Smooth muscle cell (in vitro differentiated cells): ENCODE data around the gene CITED2. TPM values are rescaled to one million over a fixed set of nuclear protein-coding genes. Genes with fewer than 3 reads are reported as not detected.
A peak's percentile ranks its signal among the peaks of the same experiment; 100 is the strongest.

Experiments
- DNase-seq: peaks from one replicate; lab custom pipeline; 2025; ENCODE audit not compliant: unreplicated experiment; lab: John Stamatoyannopoulos, UW
- H2AFZ ChIP-seq: fragments of 200-600 bp; sonication (generic); 2 replicates; pipeline ENCODE4 v1.6.0; 2016; ENCODE audit warnings: antibody characterized with exemption, low read depth, mild to moderate bottlenecking
- H3F3A ChIP-seq: fragments of 200-600 bp; sonication (generic); 2 replicates; pipeline ENCODE4 v1.6.0; 2017; ENCODE audit warnings: antibody characterized with exemption, low read depth
- H3K27ac ChIP-seq: fragments of 200-600 bp; sonication (generic); 2 replicates; pipeline ENCODE4 v1.5.1; 2016; ENCODE audit warnings: low read depth, mild to moderate bottlenecking
- H3K27me3 ChIP-seq: fragments of 200-600 bp; sonication (generic); 2 replicates; pipeline ENCODE4 v1.6.1; 2016; ENCODE audit warnings: low read depth, mild to moderate bottlenecking
- H3K36me3 ChIP-seq: fragments of 200-600 bp; sonication (generic); 2 replicates; pipeline ENCODE4 v1.5.1; 2016; ENCODE audit warnings: low read depth
- H3K4me1 ChIP-seq: fragments of 200-600 bp; sonication (generic); 2 replicates; pipeline ENCODE4 v1.5.1; 2016; ENCODE audit warnings: low read depth
- H3K4me2 ChIP-seq: fragments of 200-600 bp; sonication (generic); 2 replicates; pipeline ENCODE4 v1.6.0; 2016; ENCODE audit warnings: mild to moderate bottlenecking
- H3K4me3 ChIP-seq: fragments of 200-600 bp; sonication (generic); 2 replicates; pipeline ENCODE4 v1.5.1; 2016; ENCODE audit warnings: mild to moderate bottlenecking
- H3K79me2 ChIP-seq: fragments of 200-600 bp; sonication (generic); 2 replicates; pipeline ENCODE4 v1.6.0; 2016; ENCODE audit warnings: low read depth, mild to moderate bottlenecking
- H3K9ac ChIP-seq: fragments of 200-600 bp; sonication (generic); 2 replicates; pipeline ENCODE4 v1.6.0; 2016; ENCODE audit warnings: low read depth
- H3K9me3 ChIP-seq: fragments of 200-600 bp; sonication (generic); replicated peaks from 2 replicates; pipeline ENCODE4 v1.5.1; 2016; ENCODE audit warnings: low read depth
- H4K20me1 ChIP-seq: fragments of 200-600 bp; sonication (generic); 2 replicates; pipeline ENCODE4 v1.6.0; 2016; ENCODE audit warnings: low read depth
- CTCF ChIP-seq: fragments of 200-600 bp; sonication (generic); IDR thresholded peaks from 2 replicates; pipeline ENCODE4 v1.5.1; 2017; ENCODE audit warnings: borderline replicate concordance, mild to moderate bottlenecking, antibody characterized with exemption; ENCODE audit not compliant: insufficient read depth, poor library complexity, severe bottlenecking
- WGBS: methylation state at CpG from one replicate; pipeline ENCODE4 v1.1.7; 2016; ENCODE audit warnings: low lambda C conversion rate; 5-methylcytosine and 5-hydroxymethylcytosine counted together
- polyA plus RNA-seq: library from polyadenylated mRNA; unstranded; fragments of >200 nt; fragmentation: Nextera tagmentation; extraction: Ambion mirVana; gene quantifications from 2 replicates; pipeline ENCODE4 v1.2.1, GENCODE V29; 2016
- total RNA-seq: library from RNA; depleted of rRNA; stranded (reverse); fragments of >200 nt; gene quantifications from 2 replicates; pipeline ENCODE4 v1.2.3, GENCODE V29; 2014

Gene CITED2
- 209 and 213 TPM in 2 replicates for total RNA-seq
- 58.2 and 67.9 TPM in 2 replicates for polyA plus RNA-seq

DNA sequence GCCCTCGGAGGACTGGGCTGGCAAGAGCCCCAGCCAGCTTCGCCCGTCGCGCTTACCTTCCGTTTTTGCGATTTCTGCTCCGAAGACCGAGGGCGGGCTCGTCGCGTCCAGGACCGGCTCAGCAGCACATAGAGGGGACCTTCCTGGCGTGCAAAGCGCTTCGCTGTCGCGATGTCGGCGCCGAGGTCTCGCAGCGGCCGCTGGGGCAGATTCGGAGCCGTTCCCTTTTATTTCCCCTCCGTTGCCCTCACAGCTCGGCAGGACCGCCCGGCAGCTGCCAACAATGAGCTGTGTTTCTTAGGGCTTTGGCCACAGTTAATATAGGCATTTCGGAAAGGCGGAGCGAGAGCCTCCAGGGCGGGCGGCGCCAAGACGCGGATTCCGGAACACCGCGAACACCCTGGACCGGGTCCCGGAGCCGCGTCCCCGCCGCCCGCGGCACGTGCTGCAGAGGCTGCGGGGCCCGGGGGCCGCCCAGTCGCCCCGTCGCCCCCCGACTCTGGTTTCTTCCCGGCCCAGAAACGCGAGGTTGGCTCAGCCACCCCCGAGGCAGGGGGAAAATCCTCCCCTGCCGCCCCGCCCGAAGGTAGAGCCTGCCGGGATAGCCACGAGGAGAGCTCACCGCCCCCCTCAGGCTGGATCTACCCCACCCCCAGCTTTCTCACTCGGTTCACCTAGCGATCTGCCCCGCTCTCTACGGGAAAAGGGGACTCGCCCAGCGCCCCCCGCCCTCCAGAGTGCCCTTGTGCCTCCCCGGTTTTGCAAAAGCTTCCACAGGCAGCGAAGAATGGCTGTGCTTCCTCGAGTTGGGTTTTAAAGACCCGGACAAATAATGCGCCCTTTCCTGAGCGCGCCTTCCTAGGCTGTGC, at the start of gene CITED2:
Gene CITED2 (minus strand): TSS at position 292 of the 869 bp plus-strand sequence. CDS start 704 bp downstream, outside the sequence.
- no peaks in the 10 kb centered on the region for H3K36me3 ChIP-seq
- no peaks in the 10 kb centered on the region for H3K27me3 ChIP-seq
- H3K27ac ChIP-seq = peak within 1 kb of the TSS; percentile 88
- no peaks in the 10 kb centered on the region for H3K9me3 ChIP-seq
- peak within 1 kb of the TSS; percentile 97 for H2AFZ ChIP-seq
- peak within 1 kb of the TSS; percentile 89 for H3K9ac ChIP-seq
- peak within 1 kb of the TSS; percentile 100 for H3K4me2 ChIP-seq
- TF ChIP-seq CTCF = no peak
- peaks cover 17% of the 10 kb centered on the region for H3F3A ChIP-seq
- DNase-seq = peak; percentile 91
- H3K4me3 ChIP-seq = peak within 1 kb of the TSS; percentile 93
- peaks cover 37% of the 10 kb centered on the region for H3K4me1 ChIP-seq
- H4K20me1 ChIP-seq = peaks cover 36% of the 10 kb centered on the region
- H3K79me2 ChIP-seq = peaks cover 29% of the 10 kb centered on the region
- under 1% methylated on average over 58 of the region's 82 CpGs for WGBS

DNA sequence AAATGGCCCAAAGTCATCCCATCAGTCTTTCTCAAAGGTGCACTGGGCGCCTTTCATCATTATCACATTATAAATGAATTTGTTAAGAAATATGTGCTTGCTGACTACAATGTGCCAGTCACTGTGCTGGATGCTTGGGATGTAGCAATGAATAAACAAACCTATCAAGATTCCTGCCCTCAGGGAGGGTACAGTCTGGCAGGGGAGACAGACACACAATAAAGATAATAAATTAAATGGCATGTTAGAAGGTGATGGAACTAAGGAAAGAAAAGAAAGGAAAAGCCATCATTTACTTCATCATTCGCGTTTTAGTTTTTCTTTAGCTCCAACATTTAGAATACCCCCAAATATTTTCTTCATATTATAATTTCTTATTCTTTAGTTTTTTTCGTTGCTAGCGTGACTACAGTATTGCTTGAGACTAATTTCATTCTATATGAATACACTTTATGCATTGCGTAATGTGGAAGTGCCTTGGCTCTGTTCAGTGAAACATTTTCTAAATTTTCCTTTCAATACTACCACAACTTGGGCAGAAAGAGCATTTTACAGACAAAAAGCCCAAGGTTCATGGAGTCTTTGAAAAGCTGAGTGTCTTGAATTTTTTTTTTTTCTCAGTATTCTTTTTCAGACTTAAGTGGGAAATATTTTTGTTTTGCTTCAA, 48.7 kb upstream of the CITED2 start:
- Histone ChIP-seq H3K4me2 (no peak overlapping the region), H3K79me2 (no peaks in the 10 kb centered on the region), H3K4me1 (no peaks in the 10 kb centered on the region), H3K27ac (no peak overlapping the region), H3K36me3 (no peaks in the 10 kb centered on the region), H3F3A (no peaks in the 10 kb centered on the region), H4K20me1 (no peaks in the 10 kb centered on the region), H3K27me3 (no peaks in the 10 kb centered on the region), H3K9ac (no peak overlapping the region), H3K9me3 (no peaks in the 10 kb centered on the region), H3K4me3 (no peak overlapping the region), H2AFZ (no peak overlapping the region)
- 98% methylated on average over 6 of the region's 6 CpGs for WGBS
- DNase-seq = no peak
- no peak for TF ChIP-seq CTCF

GRCh38 chr6:139422105-139423036, 47.9 kb upstream of the CITED2 start:
- no peaks in the 10 kb centered on the region for H3K9me3 ChIP-seq

More at GRCh38 chr6:139422105-139423036, 47.9 kb upstream of the CITED2 start:
- 94% methylated on average over 9 of the region's 9 CpGs for WGBS
- Histone ChIP-seq H3K4me1 (no peaks in the 10 kb centered on the region), H3K79me2 (no peaks in the 10 kb centered on the region), H3K4me3 (no peak overlapping the region), H3K9ac (no peak overlapping the region), H3K27me3 (no peaks in the 10 kb centered on the region), H3K4me2 (no peak overlapping the region), H3K36me3 (no peaks in the 10 kb centered on the region), H3F3A (no peaks in the 10 kb centered on the region), H2AFZ (no peak overlapping the region), H4K20me1 (no peaks in the 10 kb centered on the region), H3K27ac (no peak overlapping the region)
- no peak for DNase-seq
- TF ChIP-seq CTCF = no peak
